Effector CD4-positive, alpha-beta T cell (primary cell): ENCODE results near the gene COMMD3.
A peak's percentile ranks its signal among the peaks of the same experiment; 100 is the strongest.

ENCODE experiments used
- DNase-seq: peaks from one replicate; pipeline ENCODE4 v3.0.0-alpha.2; 2020

The COMMD3 gene

GRCh38 chr10:22319980-22320558 lies 3.9 kb downstream of the COMMD3 start:
- no peak for DNase-seq

- peak; percentile 46 for DNase-seq
These were observed 4.5 kb downstream of the COMMD3 start, which contains the start of gene BMI1 for GRCh38 chr10:22320591-22321155. BMI1 (plus strand) TSS chr10:22321099; CDS start chr10:22326450, 5,351 bp downstream.

GRCh38 chr10:22321156-22321923 lies 5.2 kb downstream of the COMMD3 start:
- peak; percentile 49 for DNase-seq

GRCh38 chr10:22321924-22322640 lies 5.9 kb downstream of the COMMD3 start:
- DNase-seq = no peak

- no peak for DNase-seq
These were observed 6.5 kb downstream of the COMMD3 start for GRCh38 chr10:22322641-22323160.

GRCh38 chr10:22323538-22324305 lies 7.5 kb downstream of the COMMD3 start:
- DNase-seq = no peak

- no peak for DNase-seq
These were observed 8.2 kb downstream of the COMMD3 start for GRCh38 chr10:22324413-22324812.

GRCh38 chr10:22324893-22325271 lies 8.7 kb downstream of the COMMD3 start:
- DNase-seq = no peak

- peak; percentile 73 for DNase-seq
These were observed 9.3 kb downstream of the COMMD3 start for GRCh38 chr10:22325272-22326144.

GRCh38 chr10:22326145-22326702 lies 10.0 kb downstream of the COMMD3 start:
- DNase-seq = no peak

GRCh38 chr10:22329150-22329549 lies 13.0 kb downstream of the COMMD3 start:
- no peak for DNase-seq

GRCh38 chr10:22332116-22332692 lies 16.0 kb downstream of the COMMD3 start:
- DNase-seq = no peak

- no peak for DNase-seq
These were observed 17.2 kb downstream of the COMMD3 start for GRCh38 chr10:22333167-22333974.

GRCh38 chr10:22333975-22334282 lies 17.7 kb downstream of the COMMD3 start:
- DNase-seq = no peak

GRCh38 chr10:22334414-22335172 lies 18.4 kb downstream of the COMMD3 start:
- DNase-seq = no peak

GRCh38 chr10:22335173-22335933 lies 19.2 kb downstream of the COMMD3 start:
- DNase-seq = peak; percentile 66

- DNase-seq = no peak
These were observed 22.2 kb downstream of the COMMD3 start for GRCh38 chr10:22338185-22338900.

GRCh38 chr10:22338931-22339330 lies 22.7 kb downstream of the COMMD3 start:
- DNase-seq = no peak
